Right lung (tissue), 10 donors: ENCODE data around the gene NXPH3. TPM values are rescaled to one million over a fixed set of nuclear protein-coding genes. Genes with fewer than 3 reads are reported as not detected.
"Not testable (repeated sequence)": the region's sequence is repeated elsewhere in the genome, so short reads cannot be mapped to it uniquely, and the experiment has no call there.

Experiments used
- DNase-seq, 2 donors: peaks; one replicate each; pipeline ENCODE4 v3.0.0-alpha.2; 2013
- long read RNA-seq, 8 donors: transcript quantifications; one replicate each; lab custom pipeline, GENCODE V29; 2026
- polyA plus RNA-seq, 5 donors: library from polyadenylated mRNA; unstranded; fragments of 120-200 nt; gene quantifications; one replicate each; pipeline versions ENCODE4 v1.2.1 to v1.2.3, GENCODE V29; 2013; ENCODE audit warnings: inconsistent platforms in 1 of 5, low replicate concordance in 1 of 5; ENCODE audit not compliant: insufficient read length in 5 of 5, insufficient read depth in 1 of 5

Gene NXPH3
- polyA plus RNA-seq = 1 to 10 TPM in 3 of 5 donors, under 1 TPM in 2; 0.84 to 1.8 (median 1.2) TPM
- long read RNA-seq, donor 1, full-length matches to known transcripts = 1 of 1 reads
- long read RNA-seq, donor 1, partial matches to known transcripts = 0 of 1 reads
- long read RNA-seq, donor 1, other reads (novel, unspliced or antisense) = 0 of 1 reads
- long read RNA-seq, donor 2, full-length matches to known transcripts = 2 of 2 reads
- long read RNA-seq, donor 2, partial matches to known transcripts = 0 of 2 reads
- long read RNA-seq, donor 2, other reads (novel, unspliced or antisense) = 0 of 2 reads
- long read RNA-seq, donor 3, full-length matches to known transcripts = 2 of 2 reads
- long read RNA-seq, donor 3, partial matches to known transcripts = 0 of 2 reads
- long read RNA-seq, donor 3, other reads (novel, unspliced or antisense) = 0 of 2 reads
- long read RNA-seq, donor 4, full-length matches to known transcripts = 2 of 2 reads
- long read RNA-seq, donor 4, partial matches to known transcripts = 0 of 2 reads
- long read RNA-seq, donor 4, other reads (novel, unspliced or antisense) = 0 of 2 reads
- long read RNA-seq, donor 5, full-length matches to known transcripts = 3 of 3 reads
- long read RNA-seq, donor 5, partial matches to known transcripts = 0 of 3 reads
- long read RNA-seq, donor 5, other reads (novel, unspliced or antisense) = 0 of 3 reads
- long read RNA-seq, donor 6, full-length matches to known transcripts = 1 of 1 reads
- long read RNA-seq, donor 6, partial matches to known transcripts = 0 of 1 reads
- long read RNA-seq, donor 6, other reads (novel, unspliced or antisense) = 0 of 1 reads
- long read RNA-seq, donor 7, full-length matches to known transcripts = 2 of 2 reads
- long read RNA-seq, donor 7, partial matches to known transcripts = 0 of 2 reads
- long read RNA-seq, donor 7, other reads (novel, unspliced or antisense) = 0 of 2 reads
- long read RNA-seq, donor 8 = 0 reads

DNA sequence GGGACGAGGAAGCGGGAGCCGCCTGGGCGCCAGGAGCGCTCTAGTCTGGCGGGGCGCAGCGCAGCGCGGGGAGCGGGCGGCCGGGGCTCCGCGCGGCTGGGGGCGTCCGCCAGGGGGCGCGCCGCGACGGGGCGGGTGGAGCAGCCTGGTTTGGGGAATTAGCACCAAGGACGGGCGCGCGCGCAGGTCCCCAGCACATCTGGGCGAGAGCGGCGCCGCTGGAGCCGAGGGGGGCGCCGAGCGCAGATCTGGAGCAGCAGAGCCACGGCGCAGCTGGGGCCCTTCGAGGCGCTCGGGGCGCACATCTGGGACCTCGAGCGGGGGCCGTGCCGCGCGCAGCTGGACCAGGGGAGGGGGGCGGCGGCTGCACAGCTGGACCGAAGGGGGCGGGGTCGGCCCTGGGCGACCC is at the start of gene NXPH3:
NXPH3 (plus strand) TSS at position 193 of the 409 bp plus-strand sequence. CDS start 349 bp downstream, outside the sequence.
- no peak for DNase-seq

DNA sequence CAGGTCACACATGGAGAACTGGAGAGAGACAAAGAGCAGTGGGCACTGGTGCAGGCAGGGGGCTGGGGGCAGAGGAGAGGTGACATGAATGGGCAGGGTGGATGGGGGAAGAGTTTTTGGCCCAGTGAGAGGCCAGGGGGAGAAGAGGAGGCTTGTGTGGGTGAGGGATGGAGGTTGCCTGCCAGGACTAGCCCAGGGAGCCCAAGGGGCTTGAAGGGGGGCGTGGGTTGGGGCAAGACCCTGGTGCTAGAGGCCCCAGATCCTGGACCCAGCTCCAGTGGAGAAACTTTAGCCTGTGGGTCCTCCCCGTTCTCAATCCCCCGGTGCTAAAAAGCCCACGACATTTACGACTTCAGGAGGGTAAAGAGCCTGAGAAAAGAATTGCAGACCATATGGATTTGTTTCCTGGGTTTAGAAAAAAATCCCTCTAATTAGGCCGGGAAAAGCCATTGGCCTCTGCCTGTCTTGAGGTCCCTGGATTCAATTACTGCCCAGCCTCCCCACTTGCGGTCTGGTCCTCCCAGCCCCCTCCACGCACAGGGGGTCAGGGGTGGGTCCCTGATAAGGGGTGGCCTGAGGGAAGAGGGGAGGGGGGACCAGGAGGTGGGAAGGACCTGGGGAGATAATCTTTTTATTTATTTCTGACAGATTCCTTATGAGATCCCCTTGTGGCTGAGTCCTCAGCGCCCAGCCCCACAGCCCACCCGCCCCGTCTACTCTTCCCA is 47.6 kb upstream of the NXPH3 start:
- DNase-seq = no peak

DNA sequence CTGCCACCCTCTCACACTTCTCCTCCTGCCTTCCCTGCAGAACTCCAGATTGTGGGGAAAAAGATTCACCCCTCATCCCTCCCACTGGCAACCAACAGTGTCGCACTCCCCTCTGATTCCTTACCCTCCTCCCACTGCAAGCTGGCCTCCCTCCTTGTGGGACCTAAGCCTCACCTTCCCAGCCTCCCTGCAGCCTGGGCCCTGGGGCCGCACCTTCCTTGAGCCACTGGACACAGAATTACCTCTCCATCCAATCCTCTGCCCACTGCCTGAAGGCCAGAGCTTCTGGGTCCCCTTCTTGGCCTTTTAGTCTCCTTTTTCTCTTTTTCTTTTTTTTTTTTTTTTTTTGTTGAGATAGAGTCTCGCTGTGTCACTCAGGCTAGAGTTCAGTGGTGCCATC is 46.7 kb upstream of the NXPH3 start:
- DNase-seq = no peak

DNA sequence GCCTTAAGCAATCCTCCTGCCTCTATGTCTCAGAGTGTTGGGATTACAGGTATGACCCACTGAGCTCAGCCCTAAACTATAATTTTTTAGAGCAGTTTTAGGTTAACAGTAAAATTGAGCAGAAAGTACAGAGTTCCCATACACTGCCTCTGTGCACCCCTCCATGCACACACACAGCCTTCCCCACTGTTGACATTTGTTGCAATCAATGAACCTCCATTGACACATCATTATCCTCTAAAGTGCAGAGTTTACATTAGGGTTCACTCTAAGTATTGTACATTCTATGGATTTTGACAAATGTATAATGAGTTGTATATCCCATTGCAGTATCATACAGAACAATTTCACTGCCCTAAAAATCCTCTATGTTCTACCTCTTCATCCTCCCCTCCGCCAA is 45.6 kb upstream of the NXPH3 start:
- DNase-seq = no peak

DNA sequence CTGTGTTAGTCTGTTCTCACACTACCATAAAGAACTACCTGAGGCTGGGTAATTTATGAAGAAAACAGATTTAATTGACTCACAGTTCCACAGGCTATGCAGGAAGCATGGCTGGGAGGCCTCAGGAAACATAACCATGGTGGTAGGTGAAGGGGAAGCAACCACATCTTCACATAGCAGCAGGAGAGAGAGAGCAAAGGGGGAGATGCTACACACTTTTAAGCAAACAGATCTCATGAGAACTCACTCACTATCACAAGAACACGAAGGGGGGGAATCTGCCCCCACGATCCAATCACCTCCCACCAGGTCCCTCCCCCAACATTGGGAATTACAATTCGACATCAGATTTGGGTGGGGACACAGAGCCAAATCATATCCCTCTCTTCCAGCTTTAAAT is 31.8 kb upstream of the NXPH3 start:
- no peak for DNase-seq

DNA sequence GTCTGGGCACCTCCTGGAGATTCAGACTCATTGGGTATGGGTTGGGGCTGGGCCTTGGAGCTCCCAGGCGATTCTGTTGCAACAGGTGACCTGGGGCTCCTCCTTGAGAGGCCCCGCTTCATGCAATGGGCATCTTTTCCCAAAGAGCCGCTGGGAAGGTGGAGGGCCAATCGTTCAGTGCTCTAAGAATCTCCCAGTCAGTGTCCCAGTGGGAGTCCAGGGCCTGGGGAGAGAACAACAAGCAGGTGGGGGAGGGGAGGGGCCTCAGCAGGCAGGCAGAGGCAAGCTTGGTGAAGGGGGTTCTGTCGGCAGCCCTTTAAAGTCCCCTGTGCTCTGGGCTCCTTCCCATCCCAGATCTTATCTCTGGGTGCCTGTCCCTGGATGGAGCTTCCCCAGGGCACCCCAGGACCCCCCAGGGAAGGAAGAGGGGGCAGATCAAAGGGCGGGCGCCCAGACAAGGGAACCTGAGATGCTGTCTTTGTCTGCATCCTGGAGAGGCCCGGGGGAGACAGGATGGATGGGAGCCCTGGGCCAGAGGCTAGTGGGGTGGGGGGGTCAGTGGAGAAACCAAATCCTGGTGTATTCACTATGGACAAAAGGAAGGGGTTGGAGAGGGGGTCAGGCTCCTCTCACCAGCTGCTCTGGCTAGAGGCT is 30.5 kb upstream of the NXPH3 start:
- no peak for DNase-seq

DNA sequence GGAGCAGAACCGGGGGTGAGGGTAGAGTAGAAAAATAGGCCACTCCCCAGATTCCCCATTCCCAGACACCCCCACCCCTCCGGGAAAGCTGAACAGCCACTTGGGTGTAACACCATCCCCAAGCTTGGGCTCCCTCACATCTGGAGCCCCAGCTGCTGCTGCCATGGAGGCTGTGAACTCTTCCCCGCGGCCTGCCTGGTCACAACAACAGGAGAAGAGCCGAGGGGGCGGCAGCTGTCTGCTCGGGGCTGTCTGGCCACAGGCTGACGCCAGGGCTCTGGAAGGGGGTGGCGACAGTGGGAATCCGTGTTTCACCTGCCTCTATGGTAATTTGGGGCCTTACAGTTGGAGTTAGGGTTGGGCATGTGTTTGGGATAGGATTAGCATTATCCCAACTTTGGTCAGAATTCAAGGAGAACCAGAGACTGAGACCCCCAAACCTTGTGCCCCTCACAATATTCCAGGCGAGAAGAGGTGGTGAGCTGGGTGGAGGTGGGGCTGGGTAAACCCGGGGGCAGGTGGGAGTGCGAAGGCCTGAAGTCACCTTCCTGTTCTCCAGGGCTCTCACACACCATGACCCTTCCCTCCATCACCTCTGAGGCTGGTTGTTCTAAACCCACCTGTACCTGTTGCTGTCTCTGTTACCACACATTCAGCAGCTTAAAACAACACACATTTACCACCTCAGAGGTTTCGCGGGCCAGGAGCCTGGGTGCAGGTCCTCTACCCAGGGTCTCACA is 29.7 kb upstream of the NXPH3 start:
- no peak for DNase-seq

DNA sequence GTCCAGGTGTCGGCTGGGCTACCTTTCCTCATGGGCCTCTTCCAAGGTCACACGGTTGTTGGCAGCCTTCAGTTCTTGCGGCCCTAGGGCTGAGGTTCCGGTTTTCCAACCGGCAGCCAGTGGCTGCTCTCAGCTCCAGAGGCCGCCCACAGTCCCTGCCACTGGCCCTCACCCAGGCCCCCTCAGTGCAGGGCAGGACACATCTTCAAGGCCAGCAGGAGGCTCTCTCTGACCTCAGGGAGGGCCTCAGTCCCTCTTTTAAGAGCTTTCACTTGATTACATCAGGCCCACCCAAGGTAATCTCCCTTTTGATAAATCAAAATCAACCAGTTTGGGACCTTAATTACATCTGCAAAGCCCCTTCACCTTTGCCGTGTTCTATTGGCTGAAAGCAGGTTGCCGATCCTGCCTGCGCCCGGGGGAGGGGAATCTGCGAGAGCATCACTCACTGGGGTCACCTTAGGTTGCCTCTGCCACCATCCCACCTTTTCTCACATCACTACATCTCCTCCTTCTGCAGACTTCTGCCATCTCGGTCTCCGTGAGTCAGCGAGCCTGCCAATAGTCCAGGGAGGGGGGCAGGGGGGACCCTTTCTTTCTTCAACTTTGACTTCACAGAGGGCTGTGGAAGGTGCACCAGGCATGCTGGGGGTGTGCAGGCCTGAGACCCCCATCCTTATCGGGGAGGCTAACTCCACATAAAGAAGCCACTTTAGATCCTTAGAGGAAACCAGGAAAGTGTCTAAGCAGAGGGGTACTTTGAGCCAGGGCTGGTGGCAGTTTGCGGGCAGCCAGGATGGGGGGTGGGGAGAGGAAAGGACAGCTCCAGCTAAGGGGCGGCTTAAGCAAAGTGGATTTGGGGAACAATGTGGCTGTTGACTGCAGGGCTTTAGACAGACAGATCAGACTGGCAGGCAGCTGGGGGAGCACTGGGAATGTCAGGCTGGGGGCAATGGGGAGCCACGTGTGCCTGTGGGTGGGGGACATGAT is 28.8 kb upstream of the NXPH3 start:
- DNase-seq = no peak

DNA sequence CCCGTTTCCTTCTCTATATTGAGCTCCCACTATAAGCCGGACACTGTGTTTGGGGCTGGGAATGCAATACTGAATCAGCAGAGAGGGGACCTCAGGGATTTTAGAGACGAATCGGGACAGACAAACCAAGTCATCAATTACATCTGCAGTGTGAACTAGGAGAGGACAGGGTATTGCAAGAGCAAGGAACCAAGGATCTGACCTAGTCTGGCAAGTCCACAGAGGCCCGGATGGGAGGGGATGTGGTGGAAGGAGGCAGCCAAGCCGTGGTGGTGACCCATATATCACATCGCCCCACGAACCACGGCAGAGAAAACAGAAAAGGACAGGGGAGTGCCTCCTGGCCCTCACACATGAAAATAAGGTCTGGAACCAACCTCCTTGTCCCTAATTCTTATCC is 28.1 kb upstream of the NXPH3 start:
- DNase-seq = no peak

DNA sequence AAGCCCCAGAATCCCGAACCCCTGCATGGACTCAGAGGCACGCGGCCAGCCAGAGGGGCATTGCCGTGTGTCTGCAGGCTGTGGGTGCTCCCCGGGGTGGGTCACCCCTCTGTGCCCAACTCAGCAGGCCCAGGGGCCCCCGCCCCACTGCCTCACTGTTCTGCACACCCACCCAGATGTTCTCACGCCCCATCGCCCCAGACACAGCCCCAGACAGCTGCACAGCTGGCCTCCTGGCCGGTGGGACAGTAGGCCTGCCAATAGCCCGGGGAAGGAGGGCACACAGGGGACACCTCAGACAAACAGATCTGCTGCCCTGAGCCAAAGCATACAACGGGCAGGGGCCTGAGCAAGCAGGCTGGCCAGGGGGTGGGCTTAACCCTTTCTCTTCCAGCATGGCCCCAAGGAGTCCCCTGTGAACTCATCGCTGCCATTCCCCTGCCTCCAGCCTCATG is 27.6 kb upstream of the NXPH3 start:
- DNase-seq = no peak

DNA sequence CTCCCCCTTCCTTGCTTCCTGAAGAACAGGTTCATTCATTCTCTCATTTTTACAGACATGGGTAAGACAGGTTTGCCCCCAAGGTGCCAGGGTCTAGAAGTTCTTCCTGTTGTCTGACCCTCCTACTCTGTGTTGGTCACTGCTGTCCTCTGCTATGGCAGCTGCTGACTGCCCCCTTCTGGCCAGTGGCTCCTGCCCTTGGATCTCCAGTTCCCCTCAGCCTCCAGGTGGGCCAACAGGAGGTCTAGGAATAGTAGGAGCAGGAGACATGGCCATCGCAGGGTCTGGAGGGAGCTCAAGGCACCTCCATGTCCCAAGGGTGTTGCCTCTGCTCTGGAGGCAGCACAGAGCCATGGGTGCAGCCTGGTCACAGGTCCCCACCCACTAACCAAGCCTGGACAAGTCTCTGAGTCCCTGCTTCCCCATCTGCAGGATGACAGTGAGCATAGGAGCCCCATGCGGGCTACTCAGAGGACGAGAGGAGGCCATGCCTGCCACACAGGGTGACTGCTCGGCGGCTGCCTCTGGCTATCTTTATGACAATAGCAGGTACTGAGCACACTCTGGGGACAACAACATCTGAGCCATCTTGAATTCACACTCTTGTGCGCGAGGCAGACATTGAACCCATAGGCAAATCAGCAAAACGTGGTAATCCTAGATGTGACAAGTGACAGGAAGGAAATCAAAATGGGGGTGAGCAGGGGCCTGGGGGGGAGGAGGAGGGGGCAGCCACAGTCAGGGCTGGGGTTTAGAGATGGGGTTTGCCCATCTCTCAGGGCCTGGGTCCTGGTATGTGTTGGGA is 27.0 kb upstream of the NXPH3 start:
- DNase-seq = no peak

DNA sequence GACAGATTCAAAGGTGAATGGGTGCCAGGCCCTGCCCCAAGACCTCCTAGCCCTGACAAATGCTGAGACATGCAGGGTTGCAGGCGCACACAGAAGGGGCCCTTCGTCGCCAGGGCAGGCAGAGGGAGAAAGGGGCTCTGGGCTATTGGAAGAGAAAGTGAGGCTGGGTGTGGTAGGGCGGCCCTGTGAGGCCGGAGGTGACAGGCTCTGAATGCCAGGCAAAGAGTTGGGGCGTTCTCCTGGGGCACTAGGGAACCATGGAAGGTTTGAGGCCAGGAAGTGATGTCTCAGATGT is 26.4 kb upstream of the NXPH3 start:
- DNase-seq = no peak

DNA sequence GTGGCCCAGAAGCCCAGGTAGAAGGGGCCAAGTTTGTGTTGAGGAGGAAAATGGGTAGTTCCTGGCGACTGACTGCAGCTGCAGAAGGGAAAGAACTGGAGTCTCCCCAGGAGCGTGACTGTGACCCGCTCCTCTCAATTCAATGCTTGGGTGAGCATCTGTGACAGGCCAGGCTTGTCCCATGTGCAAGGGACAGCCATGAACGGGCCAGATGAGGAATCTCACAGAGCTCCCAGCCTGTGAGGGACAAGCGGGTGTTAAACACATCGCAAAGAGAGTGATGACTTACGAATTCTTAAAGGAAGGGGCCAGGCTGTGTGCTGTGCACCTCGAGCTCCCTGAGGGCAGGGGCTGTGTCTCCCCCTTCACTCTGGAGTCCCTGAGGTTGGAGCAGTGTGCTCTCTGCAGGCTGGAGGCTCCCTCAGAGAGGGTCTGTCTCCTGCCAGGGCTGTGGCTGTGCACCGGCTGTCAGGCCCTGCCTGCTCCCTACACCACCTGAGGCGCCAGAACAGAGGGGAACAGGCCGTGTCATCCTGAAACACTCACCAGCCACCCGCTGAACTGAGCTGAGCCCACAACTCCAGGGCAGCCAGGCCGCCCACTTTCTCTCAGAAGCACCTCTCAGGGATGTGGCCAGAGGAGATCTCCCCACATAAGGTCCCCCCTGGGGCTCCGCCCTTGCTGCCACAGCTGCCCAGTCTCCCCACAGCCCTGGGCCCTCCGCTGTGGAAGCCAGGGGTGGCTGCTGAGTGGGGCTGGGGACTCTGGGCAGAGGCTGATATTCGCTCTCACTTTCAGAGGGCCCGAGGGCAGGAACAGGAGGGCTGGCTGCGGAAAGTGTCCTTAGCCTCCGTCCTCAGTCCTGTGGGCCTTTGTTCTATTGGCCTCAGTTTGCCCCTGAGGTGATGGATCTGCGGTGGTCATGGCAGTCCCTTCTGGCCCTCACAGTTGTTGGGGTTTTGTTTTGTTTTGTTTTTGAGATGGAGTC is 25.7 kb upstream of the NXPH3 start:
- no peak for DNase-seq

DNA sequence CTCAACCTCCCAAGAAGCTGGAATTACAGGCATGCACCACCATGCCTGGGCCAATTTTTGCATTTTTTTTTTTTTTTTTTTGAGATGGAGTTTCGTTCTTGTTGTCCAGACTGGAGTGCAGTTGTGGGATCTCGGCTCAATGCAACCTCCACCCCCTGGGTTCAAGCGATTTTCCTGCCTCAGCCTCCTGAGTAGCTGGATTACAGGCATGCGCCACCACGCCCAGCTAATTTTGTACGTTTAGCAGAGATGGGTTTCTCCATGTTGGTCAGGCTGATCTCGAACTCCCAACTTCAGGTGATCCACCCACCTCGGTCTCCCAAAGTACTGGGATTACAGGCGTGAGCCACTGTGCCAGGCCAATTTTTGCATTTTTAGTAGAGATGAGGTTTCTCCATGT is 24.9 kb upstream of the NXPH3 start:
- not testable (repeated sequence) for DNase-seq

DNA sequence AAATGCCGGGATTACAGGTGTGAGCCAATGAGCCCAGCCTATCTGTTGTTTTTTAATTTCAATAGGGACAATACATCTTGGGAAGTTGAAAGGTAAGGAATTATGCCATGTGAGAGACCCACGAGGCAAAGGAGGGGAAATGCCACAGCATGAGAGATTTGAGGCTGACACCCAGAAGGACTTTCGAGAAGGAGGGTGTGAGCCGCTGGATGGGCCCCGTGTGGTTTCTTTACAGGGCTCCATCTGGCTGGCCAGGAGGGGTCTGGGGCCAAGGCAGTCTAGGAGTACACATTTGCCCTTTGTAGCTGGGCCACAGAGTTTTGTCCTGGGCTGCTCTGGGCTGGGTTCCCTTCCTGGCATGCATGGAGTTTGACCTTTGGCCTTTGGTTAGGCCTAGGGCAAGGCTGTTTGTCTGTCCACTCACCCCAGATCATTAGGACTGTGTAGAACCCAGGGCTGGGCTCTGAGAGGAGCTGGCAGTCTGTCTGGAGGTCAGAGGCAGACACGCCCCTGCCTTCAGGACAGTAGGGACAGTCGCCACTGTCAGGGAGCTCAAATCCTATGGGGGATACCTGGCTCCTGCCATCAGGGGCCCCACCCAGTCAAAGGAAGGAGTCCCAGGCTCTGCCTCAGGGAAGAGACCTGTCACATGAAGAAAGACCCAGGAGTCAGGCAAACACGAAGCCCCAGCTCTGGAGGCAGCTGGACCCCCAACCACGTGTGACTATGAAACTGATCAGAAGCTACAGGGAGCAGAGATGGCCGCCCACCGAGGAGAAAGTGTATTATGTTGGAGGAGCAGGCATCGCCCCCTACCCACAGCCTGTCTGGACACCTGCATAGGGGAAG is 24.2 kb upstream of the NXPH3 start:
- no peak for DNase-seq

DNA sequence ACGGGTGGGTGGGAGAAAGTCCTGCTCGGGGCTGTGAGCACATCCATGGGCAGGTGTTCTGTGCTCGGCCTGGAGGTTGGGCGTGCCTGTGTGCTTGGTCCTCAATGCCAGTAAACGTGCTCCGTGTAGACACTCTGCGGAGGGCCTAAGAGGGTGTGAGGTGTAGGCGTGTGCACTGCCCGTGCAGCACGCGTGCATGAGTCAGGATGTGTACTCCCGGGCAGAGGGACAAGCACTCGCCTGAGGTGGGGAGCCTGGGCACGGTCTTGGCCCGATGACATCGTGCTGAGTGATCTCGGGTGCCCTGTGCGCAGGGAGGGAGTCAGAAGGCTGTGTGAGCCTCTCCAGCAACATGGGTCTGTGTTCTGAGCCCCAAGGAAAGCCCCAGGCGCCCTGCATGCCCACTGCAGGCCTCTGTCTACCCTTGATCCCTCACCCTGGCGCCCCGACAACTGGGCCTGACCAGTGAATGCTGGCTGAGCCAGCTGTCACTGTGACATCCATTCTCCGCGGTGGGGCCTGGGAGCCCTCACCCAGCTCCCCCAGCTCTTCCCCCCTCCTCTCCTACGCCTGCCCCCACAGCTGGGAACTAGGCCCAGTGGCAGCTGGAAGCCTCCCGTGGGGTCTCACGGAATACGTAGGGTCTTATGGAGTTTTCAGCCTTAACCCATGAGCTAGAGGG is 23.5 kb upstream of the NXPH3 start:
- DNase-seq = no peak
